KMS-11 (cell line): ENCODE results near the gene C2orf92.

Experiments used
- H2AFZ ChIP-seq: fragments of 200-600 bp; sonication (generic); 2 replicates; pipeline ENCODE4 v1.6.1; 2016; ENCODE audit warnings: antibody characterized with exemption, mixed run types, low read depth
- H3K27ac ChIP-seq: fragments of 200-600 bp; sonication (generic); 2 replicates; pipeline ENCODE4 v1.6.1; 2016; ENCODE audit warnings: mild to moderate bottlenecking, mixed run types
- H3K27me3 ChIP-seq: fragments of 200-600 bp; sonication (generic); 2 replicates; pipeline ENCODE4 v1.6.1; 2017; ENCODE audit warnings: mild to moderate bottlenecking, low read depth, mixed run types, moderate library complexity; ENCODE audit not compliant: insufficient read depth
- H3K36me3 ChIP-seq: fragments of 200-600 bp; sonication (generic); 2 replicates; pipeline ENCODE4 v1.6.1; 2017; ENCODE audit warnings: mild to moderate bottlenecking, mixed run types; ENCODE audit not compliant: insufficient read depth
- H3K4me1 ChIP-seq: fragments of 200-600 bp; sonication (generic); 2 replicates; pipeline ENCODE4 v1.6.1; 2016; ENCODE audit warnings: mild to moderate bottlenecking, low read depth, mixed run types; ENCODE audit not compliant: poor library complexity, severe bottlenecking
- H3K4me2 ChIP-seq: fragments of 200-600 bp; sonication (generic); 2 replicates; pipeline ENCODE4 v1.7.0; 2016; ENCODE audit warnings: mild to moderate bottlenecking, mixed run types
- H3K4me3 ChIP-seq: fragments of 200-600 bp; sonication (generic); IDR thresholded peaks from 2 replicates; pipeline ENCODE4 v1.6.1; 2017; ENCODE audit warnings: low read depth, low read length, mixed read lengths; ENCODE audit not compliant: insufficient read depth
- H3K79me2 ChIP-seq: fragments of 200-600 bp; sonication (generic); 2 replicates; pipeline ENCODE4 v1.6.1; 2016; ENCODE audit warnings: low read depth, mixed run types; ENCODE audit not compliant: insufficient read depth
- H3K9ac ChIP-seq: fragments of 200-600 bp; sonication (generic); 2 replicates; pipeline ENCODE4 v1.6.1; 2016; ENCODE audit warnings: mild to moderate bottlenecking, mixed run types
- H4K20me1 ChIP-seq: fragments of 200-600 bp; sonication (generic); 2 replicates; pipeline ENCODE4 v1.6.1; 2016; ENCODE audit warnings: mild to moderate bottlenecking, mixed run types; ENCODE audit not compliant: insufficient read depth
- TF ChIP-seq, protein P1 (sequence below): fragments of 200-600 bp; sonication (generic); conservative IDR thresholded peaks from 2 replicates; pipeline ENCODE4 v1.6.1; 2017; ENCODE audit warnings: low read depth, mild to moderate bottlenecking, antibody characterized with exemption, low read length, moderate library complexity, mixed read lengths

The C2orf92 gene

DNA sequence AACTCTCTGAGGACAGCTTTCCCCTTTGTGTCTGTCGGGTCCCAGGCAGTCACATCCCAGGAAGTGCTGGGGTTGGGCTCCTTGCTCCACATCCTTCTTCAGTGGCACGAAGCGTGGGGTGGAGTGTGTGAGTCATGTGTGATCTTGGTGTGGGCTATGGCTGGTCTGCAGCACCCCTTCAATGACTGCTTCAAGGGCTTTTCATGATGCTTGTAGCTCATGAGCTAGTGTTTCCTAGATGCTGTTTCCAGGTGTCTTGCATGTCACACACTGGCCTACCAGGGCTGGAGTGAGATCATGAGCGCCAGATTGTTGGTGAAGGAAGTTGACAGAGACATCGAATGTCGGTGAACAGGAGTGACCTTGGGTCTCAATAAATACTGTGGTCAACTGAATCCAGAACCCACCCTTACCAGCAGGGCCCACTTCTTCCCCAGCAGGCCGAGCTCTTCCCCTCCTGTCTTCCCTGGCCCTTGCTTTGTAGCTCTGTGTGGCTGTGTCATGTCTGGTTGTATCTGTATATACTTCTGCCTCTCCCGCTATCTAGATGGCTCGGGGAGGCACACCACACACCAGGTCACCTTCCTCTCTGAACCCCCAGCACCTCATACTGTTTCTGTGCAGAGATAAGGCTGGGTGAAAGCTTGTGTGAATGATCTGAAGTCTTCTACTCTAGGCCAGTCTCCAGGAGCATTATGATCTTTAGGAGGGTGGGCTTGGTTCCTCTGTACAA is 3.8 kb downstream of the C2orf92 start:
- TF ChIP-seq, protein P1, sequence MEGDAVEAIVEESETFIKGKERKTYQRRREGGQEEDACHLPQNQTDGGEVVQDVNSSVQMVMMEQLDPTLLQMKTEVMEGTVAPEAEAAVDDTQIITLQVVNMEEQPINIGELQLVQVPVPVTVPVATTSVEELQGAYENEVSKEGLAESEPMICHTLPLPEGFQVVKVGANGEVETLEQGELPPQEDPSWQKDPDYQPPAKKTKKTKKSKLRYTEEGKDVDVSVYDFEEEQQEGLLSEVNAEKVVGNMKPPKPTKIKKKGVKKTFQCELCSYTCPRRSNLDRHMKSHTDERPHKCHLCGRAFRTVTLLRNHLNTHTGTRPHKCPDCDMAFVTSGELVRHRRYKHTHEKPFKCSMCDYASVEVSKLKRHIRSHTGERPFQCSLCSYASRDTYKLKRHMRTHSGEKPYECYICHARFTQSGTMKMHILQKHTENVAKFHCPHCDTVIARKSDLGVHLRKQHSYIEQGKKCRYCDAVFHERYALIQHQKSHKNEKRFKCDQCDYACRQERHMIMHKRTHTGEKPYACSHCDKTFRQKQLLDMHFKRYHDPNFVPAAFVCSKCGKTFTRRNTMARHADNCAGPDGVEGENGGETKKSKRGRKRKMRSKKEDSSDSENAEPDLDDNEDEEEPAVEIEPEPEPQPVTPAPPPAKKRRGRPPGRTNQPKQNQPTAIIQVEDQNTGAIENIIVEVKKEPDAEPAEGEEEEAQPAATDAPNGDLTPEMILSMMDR = no peak

DNA sequence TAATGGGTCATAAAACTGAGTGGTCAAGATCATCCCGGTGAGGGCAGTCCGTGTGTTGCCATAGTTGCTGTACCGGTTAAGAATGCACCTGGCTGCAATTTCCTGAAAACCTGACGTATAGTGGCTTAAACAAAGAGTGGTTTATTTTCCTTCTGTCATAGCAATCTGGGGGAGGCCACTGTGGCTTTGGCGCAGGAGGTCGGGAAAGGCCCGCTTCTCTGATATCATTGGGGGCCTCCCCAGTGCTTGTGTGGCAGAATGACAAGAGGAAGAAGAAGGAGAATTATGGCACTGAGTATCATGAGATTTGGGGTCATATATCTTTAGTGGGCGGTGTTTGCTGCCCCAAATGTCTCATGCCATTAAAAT is 4.4 kb downstream of the C2orf92 start:
- no peak overlapping the region for H3K9ac ChIP-seq
- TF ChIP-seq, protein P1 = no peak
- no peaks in the 10 kb centered on the region for H3K4me1 ChIP-seq
- no peak overlapping the region for H2AFZ ChIP-seq
- no peaks in the 10 kb centered on the region for H3K27me3 ChIP-seq
- no peaks in the 10 kb centered on the region for H4K20me1 ChIP-seq
- H3K27ac ChIP-seq = no peak overlapping the region
- no peak overlapping the region for H3K4me3 ChIP-seq
- no peak overlapping the region for H3K4me2 ChIP-seq
- H3K36me3 ChIP-seq = no peaks in the 10 kb centered on the region
- H3K79me2 ChIP-seq = no peaks in the 10 kb centered on the region

More for the DNA sequence above, 3.8 kb downstream of the C2orf92 start:
- Histone ChIP-seq H3K27ac (no peak overlapping the region), H4K20me1 (no peaks in the 10 kb centered on the region), H3K4me3 (no peak overlapping the region), H3K27me3 (no peaks in the 10 kb centered on the region), H2AFZ (no peak overlapping the region), H3K79me2 (no peaks in the 10 kb centered on the region), H3K4me2 (no peak overlapping the region), H3K36me3 (no peaks in the 10 kb centered on the region), H3K9ac (no peak overlapping the region), H3K4me1 (no peaks in the 10 kb centered on the region)

DNA sequence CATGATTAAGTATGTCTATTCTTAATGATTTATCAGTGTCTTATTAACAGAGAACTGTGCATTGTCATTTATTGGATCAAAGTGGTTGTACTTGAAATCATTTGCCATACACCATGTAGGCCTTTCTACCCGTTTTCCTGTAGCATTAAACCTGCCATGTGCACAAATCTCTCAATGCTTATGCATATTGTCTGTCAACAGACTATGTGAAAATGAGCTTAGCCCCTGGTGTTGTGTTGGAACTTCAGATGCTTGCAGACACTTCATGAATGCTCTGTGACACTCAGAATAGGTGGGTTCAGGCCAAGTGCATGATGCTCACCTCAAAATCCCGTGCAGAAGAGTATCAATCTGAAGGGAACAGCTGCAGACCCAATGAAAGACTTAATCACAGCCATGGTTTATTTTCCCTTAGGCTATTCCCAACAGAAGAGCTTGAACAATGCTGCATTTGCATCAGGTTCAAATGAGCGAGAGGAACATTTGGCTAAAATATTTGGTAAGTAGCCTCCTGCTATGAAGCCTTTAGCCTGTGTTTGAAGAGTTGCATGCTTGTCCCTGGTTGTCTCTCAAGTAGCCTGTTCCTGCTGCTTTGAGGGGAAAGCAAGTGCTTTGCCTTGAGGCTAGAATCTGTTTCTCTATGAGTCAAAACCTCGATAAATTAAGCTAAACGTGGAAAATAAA is 6.1 kb downstream of the C2orf92 start:
- Histone ChIP-seq H3K27me3 (no peaks in the 10 kb centered on the region), H3K9ac (no peak overlapping the region), H3K27ac (no peak overlapping the region), H2AFZ (no peak overlapping the region), H4K20me1 (no peaks in the 10 kb centered on the region), H3K4me3 (no peak overlapping the region), H3K4me1 (no peaks in the 10 kb centered on the region), H3K4me2 (no peak overlapping the region), H3K36me3 (no peaks in the 10 kb centered on the region), H3K79me2 (no peaks in the 10 kb centered on the region)
- TF ChIP-seq, protein P1 = no peak

DNA sequence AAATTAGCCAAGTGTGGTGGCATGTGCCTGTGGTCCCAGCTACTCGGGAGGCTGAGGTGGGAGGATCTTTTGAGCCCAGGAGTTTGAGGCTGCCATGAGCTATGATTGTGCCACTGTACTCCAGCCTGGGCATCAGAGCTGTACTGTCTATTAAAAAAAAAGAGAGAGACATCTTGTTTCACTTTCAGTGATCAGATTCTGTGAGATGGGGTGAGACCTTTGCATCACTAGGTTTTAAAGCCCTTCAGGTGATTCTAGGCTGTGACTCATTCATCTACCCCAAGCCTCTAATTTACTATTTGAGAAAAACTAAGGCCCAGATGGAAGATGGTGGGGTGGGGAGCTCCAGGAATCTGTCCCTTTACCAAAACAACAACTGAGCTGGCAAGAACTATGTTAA is 7.1 kb downstream of the C2orf92 start:
- Histone ChIP-seq H3K4me2 (no peak overlapping the region), H3K4me1 (no peaks in the 10 kb centered on the region)
- TF ChIP-seq, protein P1 = no peak

More for the DNA sequence above, 7.1 kb downstream of the C2orf92 start:
- no peaks in the 10 kb centered on the region for H4K20me1 ChIP-seq
- H3K4me3 ChIP-seq = no peak overlapping the region
- no peak overlapping the region for H2AFZ ChIP-seq
- no peak overlapping the region for H3K9ac ChIP-seq
- H3K79me2 ChIP-seq = no peaks in the 10 kb centered on the region
- H3K27ac ChIP-seq = no peak overlapping the region
- no peaks in the 10 kb centered on the region for H3K36me3 ChIP-seq
- no peaks in the 10 kb centered on the region for H3K27me3 ChIP-seq
